Liver (tissue), 9 donors: Measurements from ENCODE around the gene SRD5A1. TPM values are rescaled to one million over a fixed set of nuclear protein-coding genes. Genes with fewer than 3 reads are reported as not detected.

Experiments
- DNase-seq: peaks from one replicate; pipeline ENCODE4 v3.0.0-alpha.2; 2017; ENCODE audit warnings: low spot score
- H3K27ac ChIP-seq, 2 donors: one replicate each; pipeline ENCODE4 v1.7.0; 2013; ENCODE audit warnings: inconsistent platforms in 2 of 2, low read length in 2 of 2, control low read depth in 1 of 2, low read depth in 1 of 2, mild to moderate bottlenecking in 1 of 2
- H3K27me3 ChIP-seq, 4 donors: one replicate each; pipeline versions ENCODE4 v1.6.1 to v1.7.0; 2013; ENCODE audit warnings: low read length in 3 of 4, inconsistent platforms in 1 of 4, mild to moderate bottlenecking in 1 of 4, moderate library complexity in 1 of 4; ENCODE audit not compliant: control insufficient read depth in 4 of 4, insufficient read depth in 4 of 4
- H3K36me3 ChIP-seq, 4 donors: one replicate each; pipeline versions ENCODE4 v1.6.1 to v1.7.0; 2013; ENCODE audit warnings: low read length in 3 of 4, mild to moderate bottlenecking in 3 of 4, low read depth in 1 of 4, moderate library complexity in 1 of 4; ENCODE audit not compliant: control insufficient read depth in 4 of 4, insufficient read depth in 3 of 4
- H3K4me1 ChIP-seq, 4 donors: one replicate each; pipeline versions ENCODE4 v1.6.1 to v1.7.0; 2013; ENCODE audit warnings: low read length in 3 of 4, mild to moderate bottlenecking in 3 of 4, moderate library complexity in 1 of 4; ENCODE audit not compliant: control insufficient read depth in 4 of 4, insufficient read depth in 4 of 4
- H3K4me3 ChIP-seq, 3 donors: one replicate each; pipeline versions ENCODE4 v1.6.1 to v1.7.0; 2013; ENCODE audit warnings: low read length in 3 of 3, control low read depth in 1 of 3, low read depth in 1 of 3, mild to moderate bottlenecking in 1 of 3
- H3K9ac ChIP-seq, 2 donors: one replicate each; pipeline ENCODE4 v1.7.0; 2013; ENCODE audit warnings: low read length in 2 of 2, mild to moderate bottlenecking in 2 of 2, moderate library complexity in 2 of 2, control low read depth in 1 of 2, low read depth in 1 of 2
- H3K9me3 ChIP-seq, 4 donors: one replicate each; pipeline versions ENCODE4 v1.6.1 to v1.7.0; 2013; ENCODE audit warnings: low read length in 3 of 4; ENCODE audit not compliant: control insufficient read depth in 4 of 4
- EGR1 ChIP-seq, 2 donors: IDR thresholded peaks; 2 replicates each; pipeline ENCODE4 v1.6.1; 2016 to 2018; ENCODE audit warnings: antibody characterized with exemption in 2 of 2, low read depth in 2 of 2
- FOXA1 ChIP-seq: IDR thresholded peaks from 2 replicates; pipeline ENCODE4 v1.6.1; 2016; ENCODE audit warnings: antibody characterized with exemption
- FOXA2 ChIP-seq: IDR thresholded peaks from 2 replicates; pipeline ENCODE4 v1.6.1; 2016; ENCODE audit warnings: antibody characterized with exemption
- GABPA ChIP-seq, 2 donors: IDR thresholded peaks in 1 of 2; conservative IDR thresholded peaks in 1 of 2; 2 replicates each; pipeline ENCODE4 v1.6.1; 2016; ENCODE audit warnings: antibody characterized with exemption in 2 of 2, mild to moderate bottlenecking in 1 of 2, moderate library complexity in 1 of 2
- HNF4A ChIP-seq, 2 donors: conservative IDR thresholded peaks; 2 replicates each; pipeline ENCODE4 v1.6.1; 2016; ENCODE audit warnings: antibody characterized with exemption in 2 of 2, mild to moderate bottlenecking in 2 of 2
- HNF4G ChIP-seq: IDR thresholded peaks from 2 replicates; pipeline ENCODE4 v1.6.1; 2016; ENCODE audit warnings: antibody characterized with exemption
- JUND ChIP-seq, 2 donors: IDR thresholded peaks; 2 replicates each; pipeline ENCODE4 v1.6.1; 2016; ENCODE audit warnings: antibody characterized with exemption in 2 of 2
- NR2F2 ChIP-seq: IDR thresholded peaks from 2 replicates; pipeline ENCODE4 v1.6.1; 2016; ENCODE audit warnings: antibody characterized with exemption
- RAD21 ChIP-seq, 2 donors: IDR thresholded peaks; 2 replicates each; pipeline ENCODE4 v1.6.1; 2016; ENCODE audit warnings: antibody characterized with exemption in 2 of 2, mild to moderate bottlenecking in 2 of 2
- RXRA ChIP-seq, 2 donors: IDR thresholded peaks; 2 replicates each; pipeline ENCODE4 v1.6.1; 2017 to 2018; ENCODE audit warnings: antibody characterized with exemption in 2 of 2, mild to moderate bottlenecking in 1 of 2
- SP1 ChIP-seq: IDR thresholded peaks from 2 replicates; pipeline ENCODE4 v1.6.1; 2018; ENCODE audit warnings: antibody characterized with exemption, mild to moderate bottlenecking
- TAF1 ChIP-seq: conservative IDR thresholded peaks from 2 replicates; pipeline ENCODE4 v1.6.1; 2016; ENCODE audit warnings: antibody characterized with exemption, mild to moderate bottlenecking
- YY1 ChIP-seq: IDR thresholded peaks from 2 replicates; pipeline ENCODE4 v1.6.1; 2016; ENCODE audit warnings: antibody characterized with exemption, mild to moderate bottlenecking
- WGBS: extraction: QIAGEN DNeasy Blood & Tissue Kit; methylation state at CpG from one replicate; pipeline ENCODE4 v1.1.7; 2013; 5-methylcytosine and 5-hydroxymethylcytosine counted together
- polyA plus RNA-seq, 2 donors: library from polyadenylated mRNA; stranded (reverse) in 1 of 2; unstranded in 1 of 2; fragments of 200-250 nt in 1 of 2; fragments of >200 nt in 1 of 2; fragmentation: Nextera tagmentation in 1 of 2; extraction: Ambion mirVana in 1 of 2; gene quantifications; one replicate each; pipeline versions ENCODE4 v1.2.1 to v1.2.3, GENCODE V29; 2013 to 2015
- total RNA-seq, 2 donors: library from RNA; depleted of rRNA; stranded (reverse); fragments of >200 nt; gene quantifications; one replicate each; pipeline ENCODE4 v1.2.3, GENCODE V29; 2014
- TF ChIP-seq, protein P1 (sequence below): IDR thresholded peaks from 2 replicates; pipeline ENCODE4 v1.6.1; 2016; ENCODE audit warnings: antibody characterized with exemption
- TF ChIP-seq, protein P2 (sequence below): IDR thresholded peaks from 2 replicates; pipeline ENCODE4 v1.6.1; 2016; ENCODE audit warnings: antibody characterized with exemption
- TF ChIP-seq, protein P3 (sequence below): fragments of 150-350 bp; IDR thresholded peaks from 2 replicates; pipeline ENCODE4 v1.5.1; 2017; ENCODE audit warnings: improper control_type of control experiment, low read depth, low read length; ENCODE audit not compliant: missing input control
- TF ChIP-seq, protein P4 (sequence below): IDR thresholded peaks from 2 replicates; pipeline ENCODE4 v1.6.1; 2016; ENCODE audit warnings: antibody characterized with exemption
- TF ChIP-seq, protein P5 (sequence below): IDR thresholded peaks from 2 replicates; pipeline ENCODE4 v1.6.1; 2016; ENCODE audit warnings: antibody characterized with exemption, mild to moderate bottlenecking
- donor health status: healthy.
- donor health status: healthy.
- donor health status: healthy.
- donor health status: healthy.
- donor health status: healthy.

Gene SRD5A1
- total and polyA plus RNA-seq, 4 donors = 6.3 to 87.0 (median 47.7) TPM

DNA sequence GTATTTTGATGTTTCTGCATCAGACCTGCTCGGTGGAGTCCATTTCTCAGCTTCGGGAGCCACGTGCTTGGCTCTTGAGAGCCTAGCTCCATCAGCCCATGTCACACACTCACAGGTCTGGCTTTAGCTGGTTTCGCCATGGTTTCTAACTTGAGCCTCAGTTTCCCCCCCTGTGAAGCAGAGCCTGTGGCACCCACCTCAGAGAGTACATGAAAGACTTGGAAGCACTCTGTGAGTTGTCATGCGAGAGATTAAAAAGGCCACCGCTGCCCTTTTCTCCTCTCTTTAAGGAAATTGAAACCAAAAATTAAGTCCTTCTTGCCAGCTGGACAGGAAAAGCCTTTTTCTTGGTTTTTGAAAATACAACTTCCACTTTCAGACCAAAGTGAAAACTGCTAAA lies 88.8 kb downstream of the SRD5A1 start:
- Histone ChIP-seq H3K9ac (no peak overlapping the region), H3K4me3 (no peak overlapping the region), H3K27ac (peak overlapping the region; percentile 25 to 49), H3K9me3 (no peaks in the 10 kb centered on the region), H3K4me1 (peaks cover 15 to 57% (median 33%) of the 10 kb centered on the region in 4 donors), H3K27me3 (no peaks in the 10 kb centered on the region), H3K36me3 (peaks cover 0 to 2% (median 0%) of the 10 kb centered on the region in 4 donors)
- DNase-seq = no peak
- WGBS = 60% methylated on average over 6 of the region's 6 CpGs
- peak in 1 of 2 donors; percentile 12 for TF ChIP-seq GABPA (IDR thresholded peaks at IDR 0.05 in 1 of 2, conservative IDR thresholded peaks at IDR 0.05 in 1 of 2)
- TF ChIP-seq, protein P1, sequence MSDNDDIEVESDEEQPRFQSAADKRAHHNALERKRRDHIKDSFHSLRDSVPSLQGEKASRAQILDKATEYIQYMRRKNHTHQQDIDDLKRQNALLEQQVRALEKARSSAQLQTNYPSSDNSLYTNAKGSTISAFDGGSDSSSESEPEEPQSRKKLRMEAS = no peak

DNA sequence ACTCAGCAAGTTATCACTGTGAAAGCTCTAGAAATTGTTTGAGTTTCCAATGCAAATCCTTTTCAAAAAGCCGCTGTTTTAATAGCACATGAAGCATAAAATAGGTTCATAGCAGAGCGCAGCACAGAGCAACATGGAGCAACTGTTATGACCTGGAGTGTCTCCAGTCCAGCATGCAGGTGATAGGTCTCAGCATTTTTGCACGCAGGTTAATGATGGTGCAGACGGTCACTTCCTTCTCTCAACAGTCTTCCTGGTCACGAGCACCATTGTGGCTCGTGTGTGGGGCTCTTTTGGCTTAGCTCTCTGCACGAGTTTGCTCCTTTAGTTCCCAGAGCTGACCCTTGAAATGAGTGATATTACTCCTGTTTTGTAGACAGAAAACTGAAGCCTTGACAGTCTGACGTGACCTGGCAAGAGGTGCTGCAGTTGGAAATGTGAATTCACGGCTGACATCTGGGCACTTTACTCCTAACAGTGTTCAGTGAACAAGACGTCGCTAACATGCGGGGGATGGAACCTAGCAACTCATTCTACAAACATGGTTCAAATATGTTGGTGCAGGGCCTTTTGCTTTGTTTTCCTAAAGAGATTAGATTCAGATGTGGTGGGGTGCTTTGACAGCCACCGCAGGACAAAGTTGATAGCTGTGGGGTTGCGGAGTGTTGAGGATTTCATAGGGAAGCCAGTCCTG lies 90.0 kb downstream of the SRD5A1 start:
- WGBS = 70% methylated on average over 14 of the region's 14 CpGs
- peaks cover 13 to 47% (median 28%) of the 10 kb centered on the region in 4 donors for H3K4me1 ChIP-seq
- no peak for DNase-seq

More for the DNA sequence above, 90.0 kb downstream of the SRD5A1 start:
- Histone ChIP-seq H3K27ac (no peak overlapping the region), H3K27me3 (no peaks in the 10 kb centered on the region), H3K4me3 (no peak overlapping the region), H3K9ac (no peak overlapping the region), H3K9me3 (no peaks in the 10 kb centered on the region), H3K36me3 (peaks cover 0 to 2% (median 0%) of the 10 kb centered on the region in 4 donors)
- TF ChIP-seq RAD21 (IDR thresholded peaks at IDR 0.05) (no peak), SP1 (no peak), GABPA (IDR thresholded peaks at IDR 0.05 in 1 of 2, conservative IDR thresholded peaks at IDR 0.05 in 1 of 2) (no peak), RXRA (IDR thresholded peaks at IDR 0.05) (no peak), TAF1 (no peak), YY1 (no peak), EGR1 (IDR thresholded peaks at IDR 0.05; ENCODE audit: low read depth in 2 of 2) (no peak), HNF4A (conservative IDR thresholded peaks at IDR 0.05) (no peak), FOXA1 (no peak), JUND (IDR thresholded peaks at IDR 0.05) (no peak), NR2F2 (no peak), HNF4G (no peak), FOXA2 (no peak)
- TF ChIP-seq, protein P2, sequence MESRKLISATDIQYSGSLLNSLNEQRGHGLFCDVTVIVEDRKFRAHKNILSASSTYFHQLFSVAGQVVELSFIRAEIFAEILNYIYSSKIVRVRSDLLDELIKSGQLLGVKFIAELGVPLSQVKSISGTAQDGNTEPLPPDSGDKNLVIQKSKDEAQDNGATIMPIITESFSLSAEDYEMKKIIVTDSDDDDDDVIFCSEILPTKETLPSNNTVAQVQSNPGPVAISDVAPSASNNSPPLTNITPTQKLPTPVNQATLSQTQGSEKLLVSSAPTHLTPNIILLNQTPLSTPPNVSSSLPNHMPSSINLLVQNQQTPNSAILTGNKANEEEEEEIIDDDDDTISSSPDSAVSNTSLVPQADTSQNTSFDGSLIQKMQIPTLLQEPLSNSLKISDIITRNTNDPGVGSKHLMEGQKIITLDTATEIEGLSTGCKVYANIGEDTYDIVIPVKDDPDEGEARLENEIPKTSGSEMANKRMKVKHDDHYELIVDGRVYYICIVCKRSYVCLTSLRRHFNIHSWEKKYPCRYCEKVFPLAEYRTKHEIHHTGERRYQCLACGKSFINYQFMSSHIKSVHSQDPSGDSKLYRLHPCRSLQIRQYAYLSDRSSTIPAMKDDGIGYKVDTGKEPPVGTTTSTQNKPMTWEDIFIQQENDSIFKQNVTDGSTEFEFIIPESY = no peak
- TF ChIP-seq, protein P1 = no peak
- TF ChIP-seq, protein P3, sequence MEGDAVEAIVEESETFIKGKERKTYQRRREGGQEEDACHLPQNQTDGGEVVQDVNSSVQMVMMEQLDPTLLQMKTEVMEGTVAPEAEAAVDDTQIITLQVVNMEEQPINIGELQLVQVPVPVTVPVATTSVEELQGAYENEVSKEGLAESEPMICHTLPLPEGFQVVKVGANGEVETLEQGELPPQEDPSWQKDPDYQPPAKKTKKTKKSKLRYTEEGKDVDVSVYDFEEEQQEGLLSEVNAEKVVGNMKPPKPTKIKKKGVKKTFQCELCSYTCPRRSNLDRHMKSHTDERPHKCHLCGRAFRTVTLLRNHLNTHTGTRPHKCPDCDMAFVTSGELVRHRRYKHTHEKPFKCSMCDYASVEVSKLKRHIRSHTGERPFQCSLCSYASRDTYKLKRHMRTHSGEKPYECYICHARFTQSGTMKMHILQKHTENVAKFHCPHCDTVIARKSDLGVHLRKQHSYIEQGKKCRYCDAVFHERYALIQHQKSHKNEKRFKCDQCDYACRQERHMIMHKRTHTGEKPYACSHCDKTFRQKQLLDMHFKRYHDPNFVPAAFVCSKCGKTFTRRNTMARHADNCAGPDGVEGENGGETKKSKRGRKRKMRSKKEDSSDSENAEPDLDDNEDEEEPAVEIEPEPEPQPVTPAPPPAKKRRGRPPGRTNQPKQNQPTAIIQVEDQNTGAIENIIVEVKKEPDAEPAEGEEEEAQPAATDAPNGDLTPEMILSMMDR = no peak
- TF ChIP-seq, protein P4, sequence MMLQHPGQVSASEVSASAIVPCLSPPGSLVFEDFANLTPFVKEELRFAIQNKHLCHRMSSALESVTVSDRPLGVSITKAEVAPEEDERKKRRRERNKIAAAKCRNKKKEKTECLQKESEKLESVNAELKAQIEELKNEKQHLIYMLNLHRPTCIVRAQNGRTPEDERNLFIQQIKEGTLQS = no peak
- TF ChIP-seq, protein P5, sequence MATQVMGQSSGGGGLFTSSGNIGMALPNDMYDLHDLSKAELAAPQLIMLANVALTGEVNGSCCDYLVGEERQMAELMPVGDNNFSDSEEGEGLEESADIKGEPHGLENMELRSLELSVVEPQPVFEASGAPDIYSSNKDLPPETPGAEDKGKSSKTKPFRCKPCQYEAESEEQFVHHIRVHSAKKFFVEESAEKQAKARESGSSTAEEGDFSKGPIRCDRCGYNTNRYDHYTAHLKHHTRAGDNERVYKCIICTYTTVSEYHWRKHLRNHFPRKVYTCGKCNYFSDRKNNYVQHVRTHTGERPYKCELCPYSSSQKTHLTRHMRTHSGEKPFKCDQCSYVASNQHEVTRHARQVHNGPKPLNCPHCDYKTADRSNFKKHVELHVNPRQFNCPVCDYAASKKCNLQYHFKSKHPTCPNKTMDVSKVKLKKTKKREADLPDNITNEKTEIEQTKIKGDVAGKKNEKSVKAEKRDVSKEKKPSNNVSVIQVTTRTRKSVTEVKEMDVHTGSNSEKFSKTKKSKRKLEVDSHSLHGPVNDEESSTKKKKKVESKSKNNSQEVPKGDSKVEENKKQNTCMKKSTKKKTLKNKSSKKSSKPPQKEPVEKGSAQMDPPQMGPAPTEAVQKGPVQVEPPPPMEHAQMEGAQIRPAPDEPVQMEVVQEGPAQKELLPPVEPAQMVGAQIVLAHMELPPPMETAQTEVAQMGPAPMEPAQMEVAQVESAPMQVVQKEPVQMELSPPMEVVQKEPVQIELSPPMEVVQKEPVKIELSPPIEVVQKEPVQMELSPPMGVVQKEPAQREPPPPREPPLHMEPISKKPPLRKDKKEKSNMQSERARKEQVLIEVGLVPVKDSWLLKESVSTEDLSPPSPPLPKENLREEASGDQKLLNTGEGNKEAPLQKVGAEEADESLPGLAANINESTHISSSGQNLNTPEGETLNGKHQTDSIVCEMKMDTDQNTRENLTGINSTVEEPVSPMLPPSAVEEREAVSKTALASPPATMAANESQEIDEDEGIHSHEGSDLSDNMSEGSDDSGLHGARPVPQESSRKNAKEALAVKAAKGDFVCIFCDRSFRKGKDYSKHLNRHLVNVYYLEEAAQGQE = no peak
